Measurements from ENCODE around the gene BNIP3.

The BNIP3 gene

GRCh38 chr10:131949041-131949862 lies 32.5 kb downstream of the BNIP3 start:
- no peak for DNase-seq (ENCODE audit: low spot score)

GRCh38 chr10:131948501-131948900 lies 33.2 kb downstream of the BNIP3 start:
- no peak for DNase-seq (ENCODE audit: low spot score)

- DNase-seq (ENCODE audit: low spot score), result peak; percentile 45
These were observed 33.9 kb downstream of the BNIP3 start for GRCh38 chr10:131947631-131948347.

GRCh38 chr10:131946880-131947279 lies 34.8 kb downstream of the BNIP3 start:
- no peak for DNase-seq (ENCODE audit: low spot score)

GRCh38 chr10:131946321-131946751 lies 35.4 kb downstream of the BNIP3 start:
- peak; percentile 11 for DNase-seq (ENCODE audit: low spot score)

- no peak for DNase-seq (ENCODE audit: low spot score)
These were observed 36.6 kb downstream of the BNIP3 start for GRCh38 chr10:131944976-131945695.

- DNase-seq (ENCODE audit: low spot score), result no peak
These were observed 37.3 kb downstream of the BNIP3 start for GRCh38 chr10:131944412-131944811.

- no peak for DNase-seq (ENCODE audit: low spot score)
These were observed 38.5 kb downstream of the BNIP3 start for GRCh38 chr10:131943021-131943814.

GRCh38 chr10:131942455-131942854 lies 39.3 kb downstream of the BNIP3 start:
- no peak for DNase-seq (ENCODE audit: low spot score)

GRCh38 chr10:131938681-131939080 lies 43.0 kb downstream of the BNIP3 start:
- DNase-seq (ENCODE audit: low spot score), result no peak

GRCh38 chr10:131937836-131938235 lies 43.9 kb downstream of the BNIP3 start:
- DNase-seq (ENCODE audit: low spot score), result no peak

GRCh38 chr10:131936736-131937135 lies 45.0 kb downstream of the BNIP3 start:
- no peak for DNase-seq (ENCODE audit: low spot score)

- DNase-seq (ENCODE audit: low spot score), result no peak
These were observed 45.4 kb downstream of the BNIP3 start for GRCh38 chr10:131936294-131936693.

GRCh38 chr10:131935260-131935659 lies 46.5 kb downstream of the BNIP3 start:
- no peak for DNase-seq (ENCODE audit: low spot score)

GRCh38 chr10:131934769-131935168 lies 47.0 kb downstream of the BNIP3 start:
- DNase-seq (ENCODE audit: low spot score), result no peak

GRCh38 chr10:131933696-131934086 lies 48.0 kb downstream of the BNIP3 start:
- DNase-seq (ENCODE audit: low spot score), result no peak

- DNase-seq (ENCODE audit: low spot score), result no peak
These were observed 48.6 kb downstream of the BNIP3 start for GRCh38 chr10:131933016-131933695.

- no peak for DNase-seq (ENCODE audit: low spot score)
These were observed 49.7 kb downstream of the BNIP3 start for GRCh38 chr10:131931981-131932380.

GRCh38 chr10:131930586-131931330 lies 51.0 kb downstream of the BNIP3 start:
- DNase-seq (ENCODE audit: low spot score), result no peak

GRCh38 chr10:131930150-131930549 lies 51.6 kb downstream of the BNIP3 start:
- DNase-seq (ENCODE audit: low spot score), result no peak

Measured in RKO (cell line).